CD4-positive, alpha-beta T cell treated with Interleukin-15 for 1 hour (primary cell): Measurements from ENCODE around the gene SBNO2.

Experiments
- DNase-seq: peaks from one replicate; pipeline ENCODE4 v3.0.0-alpha.2; 2020

SBNO2 gene

GRCh38 chr19:1167687-1168571, 6.1 kb downstream of the SBNO2 start:
- DNase-seq: no peak

GRCh38 chr19:1166872-1167573, 7.0 kb downstream of the SBNO2 start:
- DNase-seq: no peak

- no peak for DNase-seq
These were observed 9.2 kb downstream of the SBNO2 start for GRCh38 chr19:1164684-1165531.

GRCh38 chr19:1163934-1164683, 10.0 kb downstream of the SBNO2 start:
- no peak for DNase-seq

- no peak for DNase-seq
These were observed 10.7 kb downstream of the SBNO2 start for GRCh38 chr19:1163283-1163933.

- no peak for DNase-seq
These were observed 11.4 kb downstream of the SBNO2 start for GRCh38 chr19:1162404-1163282.

- DNase-seq: no peak
These were observed 12.4 kb downstream of the SBNO2 start for GRCh38 chr19:1161716-1162115.

GRCh38 chr19:1159864-1160595, 14.0 kb downstream of the SBNO2 start:
- DNase-seq: no peak

- DNase-seq: no peak
These were observed 15.1 kb downstream of the SBNO2 start for GRCh38 chr19:1158885-1159448.

- no peak for DNase-seq
These were observed 15.9 kb downstream of the SBNO2 start for GRCh38 chr19:1157931-1158884.

- no peak for DNase-seq
These were observed 17.0 kb downstream of the SBNO2 start for GRCh38 chr19:1156830-1157615.

GRCh38 chr19:1156305-1156801, 17.7 kb downstream of the SBNO2 start:
- DNase-seq: no peak

- DNase-seq: no peak
These were observed 18.4 kb downstream of the SBNO2 start for GRCh38 chr19:1155352-1156304.

- peak; percentile 56 for DNase-seq
These were observed 19.2 kb downstream of the SBNO2 start for GRCh38 chr19:1154731-1155351.

- no peak for DNase-seq
These were observed 20.0 kb downstream of the SBNO2 start for GRCh38 chr19:1153891-1154730.
